ENCODE data around the gene BIRC3. TPM values are rescaled to one million over a fixed set of nuclear protein-coding genes. Genes with fewer than 3 reads are reported as not detected.

BIRC3 gene
- total RNA-seq, 2 experiments from 2014 or later, result 115 to 124 TPM

DNA sequence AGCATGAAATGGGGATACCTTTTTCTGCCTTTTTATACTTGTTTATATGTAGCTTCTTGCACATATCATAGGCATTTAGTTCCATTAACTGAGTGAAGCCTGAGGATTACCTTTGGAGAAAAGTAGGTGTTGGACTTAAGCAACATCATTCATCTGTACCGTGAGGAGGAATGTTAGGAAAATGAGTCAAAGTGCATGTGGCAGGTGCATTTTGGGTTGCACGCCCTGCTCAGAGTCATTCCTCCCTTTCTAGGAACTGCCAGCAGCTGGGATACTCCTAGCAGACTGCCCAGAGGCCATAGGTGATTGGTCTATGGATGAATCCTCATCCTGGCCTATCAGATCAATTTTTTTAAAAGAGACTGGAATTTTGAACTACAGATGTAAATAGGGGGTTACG lies 33.3 kb upstream of the BIRC3 start:
- no peak overlapping the region for H3K27ac ChIP-seq (ENCODE audit: low read depth in 1 of 2, low read length in 2 of 2)

DNA sequence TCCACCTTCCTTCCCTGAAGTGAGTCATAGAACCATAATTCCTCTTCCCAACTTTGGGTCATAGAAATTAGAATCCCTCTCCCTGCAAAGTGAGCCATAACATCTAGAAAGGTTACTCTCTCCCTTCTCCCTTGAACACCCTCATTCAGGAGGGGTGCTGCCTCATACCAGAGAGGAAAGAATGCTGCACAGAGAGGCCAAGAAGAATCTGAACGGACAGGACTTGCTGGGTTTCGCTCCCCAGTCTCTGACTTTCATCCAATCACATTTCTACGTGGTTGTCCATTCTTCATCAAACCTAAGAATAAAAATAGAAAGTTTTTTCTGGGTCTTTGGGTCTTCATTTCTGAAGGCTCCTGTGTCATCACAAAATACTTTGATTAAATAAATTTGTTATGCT lies 31.0 kb upstream of the BIRC3 start:
- no peaks in the 10 kb centered on the region for H3K9me3 ChIP-seq (ENCODE audit: control insufficient read depth in 1 of 2, insufficient read depth in 1 of 2, low read length in 2 of 2)
- Mint-ChIP-seq H3K4me3 (no peak overlapping the region), H3K27ac (no peak overlapping the region), H3K27me3 (no peaks in the 10 kb centered on the region), H3K36me3 (ENCODE audit: low read depth) (no peaks in the 10 kb centered on the region), H3K9me3 (no peaks in the 10 kb centered on the region), H3K4me1 (ENCODE audit: low read depth) (peaks cover 24% of the 10 kb centered on the region)
- H3K27me3 ChIP-seq (ENCODE audit: control insufficient read depth in 1 of 2, insufficient read depth in 2 of 2, low read length in 2 of 2), result no peaks in the 10 kb centered on the region
- intact Hi-C loops (cut with DNase I, micrococcal nuclease), result loop anchor here (5.0 kb wide), 2 partner anchors 211 to 656 kb away; no protein-coding TSS in a partner anchor
- H3K27ac ChIP-seq (ENCODE audit: low read depth in 1 of 2, low read length in 2 of 2), result no peak overlapping the region
- DNase-seq (no peak), ATAC-seq (ENCODE audit: poor library complexity) (no peak)
- peaks cover 8% of the 10 kb centered on the region for H3K4me1 ChIP-seq (ENCODE audit: insufficient read depth, low read length)
- no peaks in the 10 kb centered on the region for H3K36me3 ChIP-seq (ENCODE audit: insufficient read depth, low read length)
- TF ChIP-seq, protein P1, sequence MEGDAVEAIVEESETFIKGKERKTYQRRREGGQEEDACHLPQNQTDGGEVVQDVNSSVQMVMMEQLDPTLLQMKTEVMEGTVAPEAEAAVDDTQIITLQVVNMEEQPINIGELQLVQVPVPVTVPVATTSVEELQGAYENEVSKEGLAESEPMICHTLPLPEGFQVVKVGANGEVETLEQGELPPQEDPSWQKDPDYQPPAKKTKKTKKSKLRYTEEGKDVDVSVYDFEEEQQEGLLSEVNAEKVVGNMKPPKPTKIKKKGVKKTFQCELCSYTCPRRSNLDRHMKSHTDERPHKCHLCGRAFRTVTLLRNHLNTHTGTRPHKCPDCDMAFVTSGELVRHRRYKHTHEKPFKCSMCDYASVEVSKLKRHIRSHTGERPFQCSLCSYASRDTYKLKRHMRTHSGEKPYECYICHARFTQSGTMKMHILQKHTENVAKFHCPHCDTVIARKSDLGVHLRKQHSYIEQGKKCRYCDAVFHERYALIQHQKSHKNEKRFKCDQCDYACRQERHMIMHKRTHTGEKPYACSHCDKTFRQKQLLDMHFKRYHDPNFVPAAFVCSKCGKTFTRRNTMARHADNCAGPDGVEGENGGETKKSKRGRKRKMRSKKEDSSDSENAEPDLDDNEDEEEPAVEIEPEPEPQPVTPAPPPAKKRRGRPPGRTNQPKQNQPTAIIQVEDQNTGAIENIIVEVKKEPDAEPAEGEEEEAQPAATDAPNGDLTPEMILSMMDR (IDR thresholded peaks at IDR 0.05), result no peak
- ChIA-PET POLR2A (interaction anchor here (0.5 kb wide), 1 partner anchor 33 kb away, joined by 3 read pairs; no protein-coding TSS in a partner anchor), CTCF (interaction anchor here (1.5 kb wide), 1 partner anchor 380 kb away, joined by 3 read pairs; no protein-coding TSS in a partner anchor)
- H3K4me3 ChIP-seq (ENCODE audit: low read length), result no peak overlapping the region

More for the DNA sequence above, 33.3 kb upstream of the BIRC3 start:
- Mint-ChIP-seq H3K9me3 (no peaks in the 10 kb centered on the region), H3K36me3 (ENCODE audit: low read depth) (no peaks in the 10 kb centered on the region), H3K27ac (no peak overlapping the region), H3K4me3 (no peak overlapping the region), H3K27me3 (no peaks in the 10 kb centered on the region), H3K4me1 (ENCODE audit: low read depth) (peaks cover 19% of the 10 kb centered on the region)
- H3K4me3 ChIP-seq (ENCODE audit: low read length), result no peak overlapping the region
- H3K9me3 ChIP-seq (ENCODE audit: control insufficient read depth in 1 of 2, insufficient read depth in 1 of 2, low read length in 2 of 2), result no peaks in the 10 kb centered on the region
- no peaks in the 10 kb centered on the region for H3K27me3 ChIP-seq (ENCODE audit: control insufficient read depth in 1 of 2, insufficient read depth in 2 of 2, low read length in 2 of 2)
- no peaks in the 10 kb centered on the region for H3K36me3 ChIP-seq (ENCODE audit: insufficient read depth, low read length)
- ATAC-seq (ENCODE audit: poor library complexity), result no peak
- no peak for DNase-seq
- H3K4me1 ChIP-seq (ENCODE audit: insufficient read depth, low read length), result peaks cover 8% of the 10 kb centered on the region
- TF ChIP-seq, protein P1 (IDR thresholded peaks at IDR 0.05), result no peak
- POLR2A ChIA-PET, result no interaction called here
- intact Hi-C loops (cut with DNase I, micrococcal nuclease), result no loop called here
- CTCF ChIA-PET, result no interaction called here

DNA sequence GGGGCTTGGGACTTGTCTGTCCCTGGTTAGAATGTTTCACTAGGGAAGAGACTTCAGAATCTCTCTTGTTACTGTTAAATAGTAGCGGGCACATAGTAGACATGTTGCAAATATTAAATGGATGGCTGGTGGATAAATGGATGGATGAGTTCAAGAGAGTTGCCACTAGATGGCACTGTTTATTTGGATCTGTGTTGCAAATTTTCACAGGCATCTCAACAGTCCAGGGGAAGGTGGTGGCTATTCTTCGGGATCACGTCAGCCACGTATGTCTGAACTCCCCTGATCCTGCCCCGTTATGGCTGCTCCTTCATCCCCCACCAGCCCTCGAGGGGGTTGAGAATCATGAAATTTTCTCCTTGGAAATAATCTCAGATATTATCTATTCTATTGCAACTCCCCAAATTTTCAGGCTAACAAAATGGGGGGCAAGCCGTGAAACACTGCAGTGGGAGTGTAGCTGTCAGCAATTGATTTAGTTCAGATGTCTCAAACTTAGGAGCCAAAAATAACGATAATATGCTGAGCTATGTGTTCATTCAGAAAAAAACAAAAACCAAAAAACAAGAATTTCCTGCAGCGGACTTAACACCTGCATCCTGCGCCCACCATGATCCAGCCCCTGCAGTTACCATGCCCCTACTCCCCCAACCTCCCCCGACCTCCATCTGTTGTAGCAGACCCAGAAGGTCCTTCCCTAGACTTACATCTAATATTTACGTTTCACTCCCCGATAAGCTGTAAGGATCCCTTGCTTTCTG lies 29.1 kb upstream of the BIRC3 start:
- H3K4me3 ChIP-seq (ENCODE audit: low read length), result no peak overlapping the region
- ATAC-seq (ENCODE audit: poor library complexity) (peak; percentile 89), DNase-seq (peak in 8 of 14 experiments; percentile 4 to 86 (median 35))
- intact Hi-C loops (cut with DNase I, micrococcal nuclease), result loop anchor here (1.0 to 5.0 kb wide), 9 partner anchors 30 to 654 kb away; no protein-coding TSS in a partner anchor
- no peaks in the 10 kb centered on the region for H3K27me3 Mint-ChIP-seq
- H3K36me3 Mint-ChIP-seq (ENCODE audit: low read depth), result no peaks in the 10 kb centered on the region
- H3K27me3 ChIP-seq (ENCODE audit: control insufficient read depth in 1 of 2, insufficient read depth in 2 of 2, low read length in 2 of 2), result no peaks in the 10 kb centered on the region
- H3K9me3 ChIP-seq (ENCODE audit: control insufficient read depth in 1 of 2, insufficient read depth in 1 of 2, low read length in 2 of 2), result no peaks in the 10 kb centered on the region
- TF ChIP-seq, protein P1 (IDR thresholded peaks at IDR 0.05), result peak; percentile 73
- no peaks in the 10 kb centered on the region for H3K36me3 ChIP-seq (ENCODE audit: insufficient read depth, low read length)
- peaks cover 24% of the 10 kb centered on the region for H3K4me1 Mint-ChIP-seq (ENCODE audit: low read depth)
- no peaks in the 10 kb centered on the region for H3K9me3 Mint-ChIP-seq
- H3K27ac ChIP-seq (ENCODE audit: low read depth in 1 of 2, low read length in 2 of 2), result no peak overlapping the region
- no peak overlapping the region for H3K27ac Mint-ChIP-seq
- ChIA-PET CTCF (interaction anchor here (0.7 to 2.9 kb wide), 14 partner anchors 13 to 378 kb away, joined by 3 to 24 read pairs (median 6); partner anchors contain the start of gene BIRC3), POLR2A (interaction anchor here (0.8 to 9.4 kb wide), 5 partner anchors 29 to 378 kb away, joined by 3 to 156 read pairs (median 4); partner anchors contain the start of gene BIRC3)
- H3K4me3 Mint-ChIP-seq, result peak overlapping the region; percentile 50
- peaks cover 9% of the 10 kb centered on the region for H3K4me1 ChIP-seq (ENCODE audit: insufficient read depth, low read length)

Data from CD4-positive, alpha-beta T cell (primary cell).